BJ (cell line): Measurements from ENCODE around the gene TJAP1. TPM values are rescaled to one million over a fixed set of nuclear protein-coding genes. Genes with fewer than 3 reads are reported as not detected.
A peak's percentile ranks its signal among the peaks of the same experiment; 100 is the strongest.

Source experiments
- CTCF ChIA-PET: fragments of 350-600 bp; formaldehyde crosslinking; extraction: SDS; loops from one replicate; lab custom pipeline; 2021; ENCODE audit warnings: antibody characterized with exemption, inconsistent platforms; lab: Yijun Ruan, JAX
- POLR2A ChIA-PET: fragments of 300-600 bp; sonication (Branson Sonifier 250); formaldehyde crosslinking; extraction: SDS; loops from one replicate; lab custom pipeline; 2021; ENCODE audit warnings: antibody characterized with exemption; lab: Charles Lee
- DNase-seq: peaks from one replicate; pipeline ENCODE4 v3.0.0-alpha.2; 2011; ENCODE audit warnings: low read depth
- H3K27me3 ChIP-seq: 2 replicates; pipeline ENCODE4 v1.6.0; 2011; ENCODE audit warnings: low read length; ENCODE audit not compliant: control insufficient read depth, insufficient read depth
- H3K36me3 ChIP-seq: 2 replicates; pipeline ENCODE4 v1.5.1; 2011; ENCODE audit warnings: low read length; ENCODE audit not compliant: control insufficient read depth, insufficient read depth
- H3K4me3 ChIP-seq: 2 replicates; pipeline ENCODE4 v1.5.1; 2011; ENCODE audit warnings: low read depth, mild to moderate bottlenecking, control low read depth, low read length
- CTCF ChIP-seq: IDR thresholded peaks from 2 replicates; pipeline ENCODE4 v1.5.1; 2011; ENCODE audit warnings: low read depth, mild to moderate bottlenecking, control low read depth, inconsistent platforms, low read length, moderate library complexity; ENCODE audit not compliant: insufficient read depth
- polyA plus RNA-seq: library from polyadenylated mRNA; depleted of rRNA; stranded (reverse); fragments of >200 nt; gene quantifications from 2 replicates; pipeline ENCODE4 v1.2.3, GENCODE V29; 2011

The TJAP1 gene
- polyA plus RNA-seq, 1 experiment: 29.0 TPM

- Histone ChIP-seq H3K27me3 (no peaks in the 10 kb centered on the region), H3K36me3 (peaks cover 34% of the 10 kb centered on the region), H3K4me3 (peak within 1 kb of the TSS; percentile 61)
- DNase-seq: no peak
- POLR2A ChIA-PET: interaction anchor here (0.6 kb wide), 1 partner anchor 505 kb away, joined by 5 read pairs; no protein-coding TSS in a partner anchor
- TF ChIP-seq CTCF: no peak
- CTCF ChIA-PET: interaction anchor here (0.6 to 12.0 kb wide), 5 partner anchors 17 to 247 kb away, joined by 3 to 136 read pairs (median 8); partner anchors contain the start of gene DLK2
These were observed 32.8 kb downstream of the TJAP1 start, which contains the start of gene LRRC73 for GRCh38 chr6:43509984-43510826. Gene LRRC73 (minus strand): TSS chr6:43510346. CDS start chr6:43509785, 561 bp downstream.

- TF ChIP-seq CTCF: no peak
- Histone ChIP-seq H3K27me3 (no peaks in the 10 kb centered on the region), H3K36me3 (peaks cover 34% of the 10 kb centered on the region), H3K4me3 (peak overlapping the region; percentile 61)
- POLR2A ChIA-PET: no interaction called here
- CTCF ChIA-PET: interaction anchor here (1.0 to 12.0 kb wide), 4 partner anchors 17 to 249 kb away, joined by 3 to 136 read pairs (median 71); partner anchors contain the start of gene DLK2
- DNase-seq: no peak
These were observed 33.4 kb downstream of the TJAP1 start for GRCh38 chr6:43510827-43511163.

- Histone ChIP-seq H3K36me3 (peaks cover 33% of the 10 kb centered on the region), H3K27me3 (no peaks in the 10 kb centered on the region), H3K4me3 (no peak overlapping the region)
- no peak for TF ChIP-seq CTCF
- POLR2A ChIA-PET: no interaction called here
- CTCF ChIA-PET: interaction anchor here (1.0 to 12.0 kb wide), 3 partner anchors 18 to 250 kb away, joined by 3 to 136 read pairs (median 134); partner anchors contain the start of gene DLK2
- DNase-seq: no peak
These were observed 34.5 kb downstream of the TJAP1 start for GRCh38 chr6:43511824-43512415.

GRCh38 chr6:43515808-43516207 lies 38.4 kb downstream of the TJAP1 start:
- TF ChIP-seq CTCF: no peak
- DNase-seq: no peak
- peaks cover 40% of the 10 kb centered on the region for H3K36me3 ChIP-seq
- H3K27me3 ChIP-seq: no peaks in the 10 kb centered on the region
- POLR2A ChIA-PET: no interaction called here
- peak overlapping the region; percentile 92 for H3K4me3 ChIP-seq
- CTCF ChIA-PET: interaction anchor here (0.7 to 1.9 kb wide), 6 partner anchors 8 to 513 kb away, joined by 3 to 11 read pairs (median 3); partner anchors contain the start of gene DNPH1

GRCh38 chr6:43516367-43516696 lies 39.0 kb downstream of the TJAP1 start:
- peak overlapping the region; percentile 92 for H3K4me3 ChIP-seq
- CTCF ChIA-PET: interaction anchor here (0.8 to 1.9 kb wide), 7 partner anchors 9 to 253 kb away, joined by 3 to 11 read pairs (median 3); no protein-coding TSS in a partner anchor
- H3K36me3 ChIP-seq: peaks cover 38% of the 10 kb centered on the region
- no peak for DNase-seq
- no peak for TF ChIP-seq CTCF
- H3K27me3 ChIP-seq: no peaks in the 10 kb centered on the region
- POLR2A ChIA-PET: no interaction called here
